SH-SY5Y (cell line): ENCODE measurements around the gene ICAM2.

Experiments used
- GATA2 ChIP-seq: IDR thresholded peaks from 2 replicates; pipeline ENCODE4 v1.6.1; 2011; ENCODE audit warnings: mild to moderate bottlenecking, low read depth, low read length
- GATA3 ChIP-seq: IDR thresholded peaks from 2 replicates; pipeline ENCODE4 v1.6.1; 2011; ENCODE audit warnings: low read depth, mild to moderate bottlenecking, low read length, moderate library complexity

GRCh38 chr17:63961355-63962212 is 58.8 kb downstream of the ICAM2 start:
- TF ChIP-seq GATA3 (no peak), GATA2 (no peak)
